Measurements from ENCODE around the gene TPK1. TPM values are rescaled to one million over a fixed set of nuclear protein-coding genes. Genes with fewer than 3 reads are reported as not detected.

TPK1 gene
- total RNA-seq, 2 donors from 2014 or later: 20.3 to 21.7 TPM

DNA sequence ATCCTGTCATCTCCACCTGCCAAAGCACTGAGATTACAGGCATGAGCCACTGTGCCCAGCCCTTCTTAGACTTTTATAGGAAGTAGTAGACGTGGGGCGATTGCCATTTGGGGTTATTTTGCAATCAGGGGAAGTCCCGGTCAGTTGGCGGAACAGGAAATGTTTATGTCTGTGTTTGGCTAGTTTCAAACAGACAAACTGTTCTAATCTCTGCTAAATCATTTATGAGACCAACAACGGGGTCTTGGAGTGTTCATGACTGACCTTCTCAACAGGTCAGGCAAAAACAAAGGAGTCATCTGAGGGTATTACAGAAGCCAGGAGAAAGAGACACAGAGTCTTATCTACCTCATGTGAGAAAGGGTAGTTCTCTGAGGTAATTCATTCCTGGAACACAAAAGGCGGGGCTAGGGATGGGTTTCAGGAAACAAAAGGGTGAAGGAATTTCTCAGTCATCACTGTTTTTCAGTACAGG is 6.6 kb upstream of the TPK1 start:
- no peak for DNase-seq
- Mint-ChIP-seq H3K4me3 (no peak overlapping the region), H3K27ac (peak overlapping the region; percentile 84), H3K27me3 (no peaks in the 10 kb centered on the region), H3K4me1 (peaks cover 11% of the 10 kb centered on the region), H3K36me3 (ENCODE audit: low read depth) (no peaks in the 10 kb centered on the region)
- H3K9me3 ChIP-seq (ENCODE audit: control insufficient read depth, low read length, poor library complexity, severe bottlenecking): no peaks in the 10 kb centered on the region
- peak; percentile 68 for ATAC-seq

DNA sequence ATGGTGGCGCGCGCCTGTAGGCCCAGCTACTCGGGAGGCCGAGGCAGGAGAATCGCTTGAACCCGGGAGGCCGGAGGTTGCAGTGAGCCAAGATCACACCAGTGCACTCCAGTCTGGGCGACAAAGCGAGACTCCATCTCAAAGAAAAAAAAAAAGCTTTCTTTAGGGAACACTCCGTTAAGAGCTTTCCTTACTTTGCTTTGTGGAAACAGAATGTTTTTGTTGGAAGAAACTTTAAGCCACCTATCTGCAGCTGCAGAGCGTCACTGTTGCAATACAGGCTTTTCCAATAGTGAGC is 641 bp upstream of the TPK1 start:
- peaks cover 2% of the 10 kb centered on the region for H3K36me3 Mint-ChIP-seq (ENCODE audit: low read depth)
- peak overlapping the region; percentile 97 for H3K4me3 Mint-ChIP-seq
- no peak for DNase-seq
- H3K27ac Mint-ChIP-seq: peak overlapping the region; percentile 97
- ATAC-seq: no peak
- H3K9me3 ChIP-seq (ENCODE audit: control insufficient read depth, low read length, poor library complexity, severe bottlenecking): no peaks in the 10 kb centered on the region
- H3K27me3 Mint-ChIP-seq: no peaks in the 10 kb centered on the region
- peaks cover 20% of the 10 kb centered on the region for H3K4me1 Mint-ChIP-seq

- Mint-ChIP-seq H3K27me3 (no peaks in the 10 kb centered on the region), H3K36me3 (ENCODE audit: low read depth) (peaks cover 2% of the 10 kb centered on the region), H3K27ac (peak overlapping the region; percentile 97), H3K4me3 (peak overlapping the region; percentile 97), H3K4me1 (peaks cover 19% of the 10 kb centered on the region)
- no peaks in the 10 kb centered on the region for H3K9me3 ChIP-seq (ENCODE audit: control insufficient read depth, low read length, poor library complexity, severe bottlenecking)
- peak; percentile 42 for ATAC-seq
- DNase-seq: peak in 1 of 3 donors; percentile 15
These were observed 670 bp downstream of the TPK1 start for GRCh38 chr7:144835155-144835611.

- no peak for ATAC-seq
- H3K4me3 Mint-ChIP-seq: peak overlapping the region; percentile 97
These were observed 1.2 kb downstream of the TPK1 start for GRCh38 chr7:144834641-144835144.

GRCh38 chr7:144830811-144831210 is 5.0 kb downstream of the TPK1 start:
- no peaks in the 10 kb centered on the region for H3K9me3 ChIP-seq (ENCODE audit: control insufficient read depth, low read length, poor library complexity, severe bottlenecking)
- Mint-ChIP-seq H3K36me3 (ENCODE audit: low read depth) (peaks cover 2% of the 10 kb centered on the region), H3K27me3 (no peaks in the 10 kb centered on the region), H3K27ac (peak overlapping the region; percentile 97), H3K4me1 (peaks cover 25% of the 10 kb centered on the region), H3K4me3 (no peak overlapping the region)
- no peak for ATAC-seq
- no peak for DNase-seq

More at GRCh38 chr7:144834641-144835144, 1.2 kb downstream of the TPK1 start:
- no peaks in the 10 kb centered on the region for H3K9me3 ChIP-seq (ENCODE audit: control insufficient read depth, low read length, poor library complexity, severe bottlenecking)
- Mint-ChIP-seq H3K36me3 (ENCODE audit: low read depth) (peaks cover 2% of the 10 kb centered on the region), H3K27me3 (no peaks in the 10 kb centered on the region), H3K4me1 (peaks cover 21% of the 10 kb centered on the region), H3K27ac (peak overlapping the region; percentile 97)
- DNase-seq: no peak

- peak; percentile 28 for ATAC-seq
- Mint-ChIP-seq H3K27me3 (no peaks in the 10 kb centered on the region), H3K36me3 (ENCODE audit: low read depth) (peaks cover under 1% of the 10 kb centered on the region), H3K4me3 (no peak overlapping the region), H3K27ac (peak overlapping the region; percentile 11), H3K4me1 (peaks cover 27% of the 10 kb centered on the region)
- DNase-seq: no peak
- H3K9me3 ChIP-seq (ENCODE audit: control insufficient read depth, low read length, poor library complexity, severe bottlenecking): no peaks in the 10 kb centered on the region
These were observed 5.6 kb downstream of the TPK1 start for GRCh38 chr7:144830024-144830785.

DNA sequence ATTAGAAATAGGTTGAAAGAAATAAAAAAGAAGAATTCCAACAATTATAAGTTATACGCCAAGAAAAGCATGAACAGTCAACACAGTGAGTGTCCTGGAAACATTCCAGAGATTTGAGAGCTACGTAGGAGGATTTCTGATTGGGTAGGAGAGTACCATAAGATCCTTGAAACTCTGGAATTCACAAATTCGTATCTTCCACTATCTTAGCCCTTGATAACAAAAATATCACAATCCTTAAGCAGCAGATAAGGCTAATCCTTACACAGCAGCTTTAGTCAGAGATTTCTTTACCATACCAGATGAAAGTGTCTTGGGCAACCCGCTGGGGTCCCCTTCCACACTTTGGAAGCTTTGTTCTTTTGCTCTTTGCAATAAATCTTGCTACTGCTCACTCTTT is 8.2 kb downstream of the TPK1 start:
- no peak for ATAC-seq
- no peaks in the 10 kb centered on the region for H3K9me3 ChIP-seq (ENCODE audit: control insufficient read depth, low read length, poor library complexity, severe bottlenecking)
- H3K4me1 Mint-ChIP-seq: peaks cover 14% of the 10 kb centered on the region
- H3K27ac Mint-ChIP-seq: no peak overlapping the region
- no peak for DNase-seq
- no peak overlapping the region for H3K4me3 Mint-ChIP-seq
- no peaks in the 10 kb centered on the region for H3K36me3 Mint-ChIP-seq (ENCODE audit: low read depth)
- no peaks in the 10 kb centered on the region for H3K27me3 Mint-ChIP-seq

- no peak for DNase-seq
- no peaks in the 10 kb centered on the region for H3K9me3 ChIP-seq (ENCODE audit: control insufficient read depth, low read length, poor library complexity, severe bottlenecking)
- Mint-ChIP-seq H3K36me3 (ENCODE audit: low read depth) (no peaks in the 10 kb centered on the region), H3K4me3 (no peak overlapping the region), H3K27me3 (no peaks in the 10 kb centered on the region), H3K27ac (no peak overlapping the region), H3K4me1 (peaks cover 20% of the 10 kb centered on the region)
- ATAC-seq: no peak
These were observed 9.6 kb downstream of the TPK1 start for GRCh38 chr7:144826208-144826607.

GRCh38 chr7:144824360-144824759 is 11.5 kb downstream of the TPK1 start:
- ATAC-seq: no peak
- Mint-ChIP-seq H3K4me1 (peaks cover 31% of the 10 kb centered on the region), H3K4me3 (no peak overlapping the region), H3K27me3 (no peaks in the 10 kb centered on the region), H3K27ac (no peak overlapping the region), H3K36me3 (ENCODE audit: low read depth) (no peaks in the 10 kb centered on the region)
- no peak for DNase-seq
- no peaks in the 10 kb centered on the region for H3K9me3 ChIP-seq (ENCODE audit: control insufficient read depth, low read length, poor library complexity, severe bottlenecking)

GRCh38 chr7:144822223-144822622 is 13.6 kb downstream of the TPK1 start:
- H3K4me3 Mint-ChIP-seq: no peak overlapping the region
- peaks cover 37% of the 10 kb centered on the region for H3K4me1 Mint-ChIP-seq
- no peaks in the 10 kb centered on the region for H3K36me3 Mint-ChIP-seq (ENCODE audit: low read depth)
- ATAC-seq (no peak), DNase-seq (no peak)
- no peaks in the 10 kb centered on the region for H3K27me3 Mint-ChIP-seq
- H3K9me3 ChIP-seq (ENCODE audit: control insufficient read depth, low read length, poor library complexity, severe bottlenecking): no peaks in the 10 kb centered on the region
- no peak overlapping the region for H3K27ac Mint-ChIP-seq

DNA sequence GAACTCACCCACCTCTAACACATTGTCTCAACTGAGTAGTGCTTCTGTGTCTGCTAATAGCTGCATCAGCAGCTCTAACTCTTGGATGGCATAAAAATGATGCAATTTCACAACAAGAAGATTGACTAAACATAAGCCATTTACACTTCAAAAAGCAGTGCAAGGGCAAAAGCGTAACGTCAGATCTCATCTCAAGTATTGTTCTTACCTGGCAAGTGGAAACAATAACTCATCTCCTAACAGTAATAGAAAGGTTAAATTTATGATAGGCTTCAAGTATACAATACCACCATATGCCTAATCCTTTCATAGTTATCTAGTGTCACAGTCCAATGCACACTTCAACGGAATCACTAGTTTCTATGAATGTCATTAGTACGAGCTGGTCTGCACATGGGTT is 14.8 kb downstream of the TPK1 start:
- Mint-ChIP-seq H3K4me1 (peaks cover 37% of the 10 kb centered on the region), H3K27me3 (no peaks in the 10 kb centered on the region), H3K27ac (peak overlapping the region; percentile 99), H3K36me3 (ENCODE audit: low read depth) (no peaks in the 10 kb centered on the region), H3K4me3 (peak overlapping the region; percentile 33)
- ATAC-seq (no peak), DNase-seq (no peak)
- no peaks in the 10 kb centered on the region for H3K9me3 ChIP-seq (ENCODE audit: control insufficient read depth, low read length, poor library complexity, severe bottlenecking)

GRCh38 chr7:144820552-144820951 is 15.3 kb downstream of the TPK1 start:
- Mint-ChIP-seq H3K27me3 (no peaks in the 10 kb centered on the region), H3K4me3 (peak overlapping the region; percentile 75)

DNA sequence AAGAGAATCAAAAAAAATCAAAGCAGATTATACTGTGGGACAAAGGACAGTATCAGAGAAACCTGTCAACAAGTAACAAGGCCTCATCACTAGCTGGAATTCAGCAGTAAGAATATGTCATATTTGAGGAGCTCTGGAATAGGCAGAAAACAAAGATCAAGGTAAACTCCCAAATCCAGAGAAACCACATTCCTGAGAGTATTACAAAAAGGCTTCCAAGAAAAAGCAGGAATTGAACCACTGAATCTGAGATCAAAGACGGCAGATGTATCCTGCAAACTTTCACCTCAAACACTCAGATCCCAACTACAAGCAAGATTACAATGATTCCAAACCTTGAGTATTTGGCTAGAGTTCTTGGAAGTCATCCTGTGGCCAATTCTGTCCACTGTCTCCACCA is 16.3 kb downstream of the TPK1 start:
- peak overlapping the region; percentile 99 for H3K27ac Mint-ChIP-seq
- no peaks in the 10 kb centered on the region for H3K9me3 ChIP-seq (ENCODE audit: control insufficient read depth, low read length, poor library complexity, severe bottlenecking)
- peaks cover 35% of the 10 kb centered on the region for H3K4me1 Mint-ChIP-seq
- DNase-seq (no peak), ATAC-seq (no peak)
- no peaks in the 10 kb centered on the region for H3K36me3 Mint-ChIP-seq (ENCODE audit: low read depth)
- no peaks in the 10 kb centered on the region for H3K27me3 Mint-ChIP-seq
- peak overlapping the region; percentile 75 for H3K4me3 Mint-ChIP-seq

More at GRCh38 chr7:144820552-144820951, 15.3 kb downstream of the TPK1 start:
- Mint-ChIP-seq H3K27ac (peak overlapping the region; percentile 99), H3K36me3 (ENCODE audit: low read depth) (no peaks in the 10 kb centered on the region), H3K4me1 (peaks cover 37% of the 10 kb centered on the region)
- ATAC-seq (peak; percentile 55), DNase-seq (no peak)
- no peaks in the 10 kb centered on the region for H3K9me3 ChIP-seq (ENCODE audit: control insufficient read depth, low read length, poor library complexity, severe bottlenecking)

- H3K9me3 ChIP-seq (ENCODE audit: control insufficient read depth, low read length, poor library complexity, severe bottlenecking): no peaks in the 10 kb centered on the region
- Mint-ChIP-seq H3K4me3 (peak overlapping the region; percentile 75), H3K36me3 (ENCODE audit: low read depth) (no peaks in the 10 kb centered on the region), H3K27me3 (no peaks in the 10 kb centered on the region), H3K27ac (peak overlapping the region; percentile 99), H3K4me1 (peaks cover 40% of the 10 kb centered on the region)
- DNase-seq (peak in 2 of 3 donors; percentile 36 to 41), ATAC-seq (peak; percentile 98)
These were observed 17.3 kb downstream of the TPK1 start for GRCh38 chr7:144818511-144818910.
